Neuron (in vitro differentiated cells): Measurements from ENCODE around the gene ANKFN1.

Source experiments
- H2AFZ ChIP-seq: one replicate; pipeline ENCODE4 v1.6.1; 2013; ENCODE audit warnings: low read depth, mild to moderate bottlenecking, inconsistent platforms, low read length, moderate library complexity
- H3K27me3 ChIP-seq: one replicate; pipeline ENCODE4 v1.6.1; 2013; ENCODE audit warnings: low read length; ENCODE audit not compliant: insufficient read depth
- H3K36me3 ChIP-seq: one replicate; pipeline ENCODE4 v1.6.1; 2013; ENCODE audit warnings: low read length; ENCODE audit not compliant: insufficient read depth
- H3K4me1 ChIP-seq: one replicate; pipeline ENCODE4 v1.6.1; 2013; ENCODE audit warnings: low read length; ENCODE audit not compliant: insufficient read depth
- H3K4me3 ChIP-seq: 2 replicates; pipeline ENCODE4 v1.5.1; 2013; ENCODE audit warnings: mild to moderate bottlenecking, low read length, moderate library complexity
- H3K9me3 ChIP-seq: one replicate; pipeline ENCODE4 v1.6.1; 2013; ENCODE audit warnings: low read length

ANKFN1 gene

GRCh38 chr17:56426901-56427300 is 273.6 kb downstream of the ANKFN1 start:
- peaks cover 2% of the 10 kb centered on the region for H3K27me3 ChIP-seq
- H3K9me3 ChIP-seq, result no peaks in the 10 kb centered on the region
- H3K4me3 ChIP-seq, result no peak overlapping the region
- no peak overlapping the region for H2AFZ ChIP-seq
- H3K4me1 ChIP-seq, result no peaks in the 10 kb centered on the region
- H3K36me3 ChIP-seq, result no peaks in the 10 kb centered on the region

GRCh38 chr17:56431736-56432135 is 278.5 kb downstream of the ANKFN1 start:
- Histone ChIP-seq H3K36me3 (no peaks in the 10 kb centered on the region), H2AFZ (no peak overlapping the region), H3K27me3 (peaks cover 2% of the 10 kb centered on the region), H3K4me3 (no peak overlapping the region), H3K9me3 (no peaks in the 10 kb centered on the region), H3K4me1 (no peaks in the 10 kb centered on the region)

- no peak overlapping the region for H3K4me3 ChIP-seq
- no peaks in the 10 kb centered on the region for H3K9me3 ChIP-seq
- peaks cover 2% of the 10 kb centered on the region for H3K27me3 ChIP-seq
- H3K36me3 ChIP-seq, result no peaks in the 10 kb centered on the region
- H3K4me1 ChIP-seq, result no peaks in the 10 kb centered on the region
- no peak overlapping the region for H2AFZ ChIP-seq
Measured at GRCh38 chr17:56432443-56432842, 279.2 kb downstream of the ANKFN1 start.

GRCh38 chr17:56434610-56435009 is 281.3 kb downstream of the ANKFN1 start:
- Histone ChIP-seq H3K4me3 (no peak overlapping the region), H3K4me1 (no peaks in the 10 kb centered on the region), H3K9me3 (no peaks in the 10 kb centered on the region), H2AFZ (no peak overlapping the region), H3K27me3 (peaks cover 2% of the 10 kb centered on the region), H3K36me3 (no peaks in the 10 kb centered on the region)

GRCh38 chr17:56436142-56436541 is 282.9 kb downstream of the ANKFN1 start:
- Histone ChIP-seq H3K36me3 (no peaks in the 10 kb centered on the region), H3K9me3 (no peaks in the 10 kb centered on the region), H3K4me3 (no peak overlapping the region), H3K4me1 (no peaks in the 10 kb centered on the region), H3K27me3 (peaks cover 2% of the 10 kb centered on the region), H2AFZ (no peak overlapping the region)

GRCh38 chr17:56440419-56440818 is 287.1 kb downstream of the ANKFN1 start:
- Histone ChIP-seq H3K4me3 (no peak overlapping the region), H3K36me3 (no peaks in the 10 kb centered on the region), H3K4me1 (no peaks in the 10 kb centered on the region), H3K9me3 (no peaks in the 10 kb centered on the region), H3K27me3 (no peaks in the 10 kb centered on the region), H2AFZ (no peak overlapping the region)

GRCh38 chr17:56441308-56441707 is 288.0 kb downstream of the ANKFN1 start:
- Histone ChIP-seq H3K36me3 (no peaks in the 10 kb centered on the region), H2AFZ (no peak overlapping the region), H3K9me3 (no peaks in the 10 kb centered on the region), H3K27me3 (no peaks in the 10 kb centered on the region), H3K4me1 (no peaks in the 10 kb centered on the region), H3K4me3 (no peak overlapping the region)

GRCh38 chr17:56445692-56446411 is 292.6 kb downstream of the ANKFN1 start:
- no peaks in the 10 kb centered on the region for H3K27me3 ChIP-seq
- H3K36me3 ChIP-seq, result no peaks in the 10 kb centered on the region
- H2AFZ ChIP-seq, result no peak overlapping the region
- no peaks in the 10 kb centered on the region for H3K4me1 ChIP-seq
- no peak overlapping the region for H3K4me3 ChIP-seq
- H3K9me3 ChIP-seq, result no peaks in the 10 kb centered on the region

- Histone ChIP-seq H2AFZ (no peak overlapping the region), H3K27me3 (no peaks in the 10 kb centered on the region), H3K36me3 (no peaks in the 10 kb centered on the region), H3K9me3 (no peaks in the 10 kb centered on the region), H3K4me3 (no peak overlapping the region), H3K4me1 (no peaks in the 10 kb centered on the region)
Measured at GRCh38 chr17:56447171-56447570, 293.9 kb downstream of the ANKFN1 start.

GRCh38 chr17:56448371-56448770 is 295.1 kb downstream of the ANKFN1 start:
- no peak overlapping the region for H2AFZ ChIP-seq
- H3K27me3 ChIP-seq, result no peaks in the 10 kb centered on the region
- no peaks in the 10 kb centered on the region for H3K4me1 ChIP-seq
- H3K4me3 ChIP-seq, result no peak overlapping the region
- H3K9me3 ChIP-seq, result no peaks in the 10 kb centered on the region
- H3K36me3 ChIP-seq, result no peaks in the 10 kb centered on the region

- Histone ChIP-seq H3K9me3 (no peaks in the 10 kb centered on the region), H2AFZ (no peak overlapping the region), H3K27me3 (no peaks in the 10 kb centered on the region), H3K36me3 (no peaks in the 10 kb centered on the region), H3K4me3 (no peak overlapping the region), H3K4me1 (no peaks in the 10 kb centered on the region)
Measured at GRCh38 chr17:56449176-56449575, 295.9 kb downstream of the ANKFN1 start.

GRCh38 chr17:56451629-56452028 is 298.4 kb downstream of the ANKFN1 start:
- Histone ChIP-seq H2AFZ (no peak overlapping the region), H3K4me3 (no peak overlapping the region), H3K9me3 (no peaks in the 10 kb centered on the region), H3K36me3 (no peaks in the 10 kb centered on the region), H3K27me3 (no peaks in the 10 kb centered on the region), H3K4me1 (no peaks in the 10 kb centered on the region)

- no peak overlapping the region for H3K4me3 ChIP-seq
- H2AFZ ChIP-seq, result no peak overlapping the region
Measured at GRCh38 chr17:56452461-56452860, 299.2 kb downstream of the ANKFN1 start.

GRCh38 chr17:56457501-56457900 is 304.2 kb downstream of the ANKFN1 start:
- no peaks in the 10 kb centered on the region for H3K9me3 ChIP-seq
- no peaks in the 10 kb centered on the region for H3K4me1 ChIP-seq
- H3K36me3 ChIP-seq, result no peaks in the 10 kb centered on the region
- no peaks in the 10 kb centered on the region for H3K27me3 ChIP-seq
- H3K4me3 ChIP-seq, result no peak overlapping the region
- no peak overlapping the region for H2AFZ ChIP-seq

More at GRCh38 chr17:56452461-56452860, 299.2 kb downstream of the ANKFN1 start:
- no peaks in the 10 kb centered on the region for H3K4me1 ChIP-seq
- H3K36me3 ChIP-seq, result no peaks in the 10 kb centered on the region
- no peaks in the 10 kb centered on the region for H3K9me3 ChIP-seq
- no peaks in the 10 kb centered on the region for H3K27me3 ChIP-seq
